ENCODE results near the gene TRIM25. TPM values are rescaled to one million over a fixed set of nuclear protein-coding genes. Genes with fewer than 3 reads are reported as not detected.

TRIM25 gene
- total and polyA plus RNA-seq, 5 experiments from 2014 or later = 5.1 to 63.9 (median 5.4) TPM

GRCh38 chr17:56890390-56890789 is 23.5 kb downstream of the TRIM25 start:
- peaks cover 0 to 21% (median 14%) of the 10 kb centered on the region in 9 donors for H3K9me3 Mint-ChIP-seq
- no peaks in the 10 kb centered on the region for H3K27me3 Mint-ChIP-seq
- POLR2A ChIA-PET = no interaction called here
- no peak overlapping the region for H3K4me3 Mint-ChIP-seq
- peaks cover 0 to 8% (median 7%) of the 10 kb centered on the region in 4 donors for H3K4me1 Mint-ChIP-seq
- no peak for DNase-seq
- H3K27ac Mint-ChIP-seq = peak overlapping the region in 2 of 10 donors; percentile 13 to 68
- ATAC-seq = no peak
- H3K36me3 Mint-ChIP-seq = peaks cover 30 to 64% (median 57%) of the 10 kb centered on the region in 3 donors

- POLR2A ChIA-PET = interaction anchor here (0.5 to 0.6 kb wide), 2 partner anchors 17 to 53 kb away, joined by 3 read pairs; no protein-coding TSS in a partner anchor
- DNase-seq (no peak), ATAC-seq (no peak)
- peaks cover 0 to 21% (median 14%) of the 10 kb centered on the region in 9 donors for H3K9me3 Mint-ChIP-seq
- H3K27me3 Mint-ChIP-seq = no peaks in the 10 kb centered on the region
- H3K4me3 Mint-ChIP-seq = no peak overlapping the region
- peaks cover 0 to 7% (median 7%) of the 10 kb centered on the region in 4 donors for H3K4me1 Mint-ChIP-seq
- H3K27ac Mint-ChIP-seq = no peak overlapping the region
- H3K36me3 Mint-ChIP-seq = peaks cover 27 to 45% (median 39%) of the 10 kb centered on the region in 3 donors
Observed at GRCh38 chr17:56887552-56888467, 26.0 kb downstream of the TRIM25 start.

GRCh38 chr17:56887105-56887504 is 26.7 kb downstream of the TRIM25 start:
- ATAC-seq = no peak
- peaks cover 0 to 2% (median under 1%) of the 10 kb centered on the region in 4 donors for H3K4me1 Mint-ChIP-seq

GRCh38 chr17:56886288-56886731 is 27.5 kb downstream of the TRIM25 start:
- DNase-seq (no peak), ATAC-seq (no peak)
- peaks cover 25 to 39% (median 26%) of the 10 kb centered on the region in 3 donors for H3K36me3 Mint-ChIP-seq
- peaks cover 0 to 1% (median 0%) of the 10 kb centered on the region in 4 donors for H3K4me1 Mint-ChIP-seq
- POLR2A ChIA-PET = no interaction called here
- H3K9me3 Mint-ChIP-seq = peaks cover 0 to 21% (median 14%) of the 10 kb centered on the region in 9 donors
- peak overlapping the region in 3 of 10 donors; percentile 22 to 37 (median 27) for H3K27ac Mint-ChIP-seq
- H3K4me3 Mint-ChIP-seq = no peak overlapping the region
- no peaks in the 10 kb centered on the region for H3K27me3 Mint-ChIP-seq

More at GRCh38 chr17:56887105-56887504, 26.7 kb downstream of the TRIM25 start:
- no peak overlapping the region for H3K4me3 Mint-ChIP-seq
- DNase-seq = no peak
- peaks cover 0 to 21% (median 14%) of the 10 kb centered on the region in 9 donors for H3K9me3 Mint-ChIP-seq
- peaks cover 25 to 43% (median 32%) of the 10 kb centered on the region in 3 donors for H3K36me3 Mint-ChIP-seq
- no peaks in the 10 kb centered on the region for H3K27me3 Mint-ChIP-seq
- POLR2A ChIA-PET = no interaction called here
- H3K27ac Mint-ChIP-seq = no peak overlapping the region

- Mint-ChIP-seq H3K36me3 (peaks cover 18 to 30% (median 25%) of the 10 kb centered on the region in 3 donors), H3K9me3 (peaks cover 0 to 21% (median 14%) of the 10 kb centered on the region in 9 donors), H3K27me3 (no peaks in the 10 kb centered on the region), H3K4me1 (peaks cover 0 to 1% (median under 1%) of the 10 kb centered on the region in 4 donors), H3K4me3 (no peak overlapping the region), H3K27ac (peak overlapping the region in 1 of 10 donors; percentile 17)
- ATAC-seq (no peak), DNase-seq (no peak)
- POLR2A ChIA-PET = no interaction called here
Observed at GRCh38 chr17:56885312-56885657, 28.6 kb downstream of the TRIM25 start.

GRCh38 chr17:56884483-56885311 is 29.2 kb downstream of the TRIM25 start:
- Mint-ChIP-seq H3K36me3 (peaks cover 16 to 28% (median 25%) of the 10 kb centered on the region in 3 donors), H3K27me3 (no peaks in the 10 kb centered on the region), H3K27ac (peak overlapping the region in 2 of 10 donors; percentile 46 to 51), H3K4me1 (peaks cover 0 to 5% (median under 1%) of the 10 kb centered on the region in 4 donors), H3K9me3 (peaks cover 0 to 21% (median 14%) of the 10 kb centered on the region in 9 donors), H3K4me3 (no peak overlapping the region)
- ATAC-seq = no peak
- no peak for DNase-seq
- POLR2A ChIA-PET = no interaction called here

GRCh38 chr17:56883616-56884015 is 30.2 kb downstream of the TRIM25 start:
- H3K27me3 Mint-ChIP-seq = no peaks in the 10 kb centered on the region
- peaks cover 0 to 5% (median under 1%) of the 10 kb centered on the region in 4 donors for H3K4me1 Mint-ChIP-seq
- H3K4me3 Mint-ChIP-seq = no peak overlapping the region
- POLR2A ChIA-PET = no interaction called here
- peak overlapping the region in 1 of 10 donors; percentile 51 for H3K27ac Mint-ChIP-seq
- H3K36me3 Mint-ChIP-seq = peaks cover 13 to 19% (median 15%) of the 10 kb centered on the region in 3 donors
- peaks cover 0 to 16% (median 12%) of the 10 kb centered on the region in 9 donors for H3K9me3 Mint-ChIP-seq
- no peak for DNase-seq
- ATAC-seq = no peak

- Mint-ChIP-seq H3K36me3 (peaks cover 0 to 2% (median 2%) of the 10 kb centered on the region in 3 donors), H3K27me3 (peaks cover 0 to 5% (median 0%) of the 10 kb centered on the region in 5 donors), H3K27ac (no peak overlapping the region), H3K4me3 (no peak overlapping the region), H3K9me3 (no peaks in the 10 kb centered on the region), H3K4me1 (peaks cover 0 to 7% (median 5%) of the 10 kb centered on the region in 4 donors)
- ATAC-seq = no peak
- DNase-seq = no peak
- POLR2A ChIA-PET = no interaction called here
Observed at GRCh38 chr17:56881685-56882295, 32.1 kb downstream of the TRIM25 start.

GRCh38 chr17:56880571-56880970 is 33.3 kb downstream of the TRIM25 start:
- Mint-ChIP-seq H3K9me3 (no peaks in the 10 kb centered on the region), H3K27me3 (peaks cover 0 to 7% (median 3%) of the 10 kb centered on the region in 5 donors), H3K36me3 (no peaks in the 10 kb centered on the region), H3K4me1 (peaks cover 0 to 7% (median 5%) of the 10 kb centered on the region in 4 donors), H3K27ac (no peak overlapping the region), H3K4me3 (no peak overlapping the region)
- DNase-seq (no peak), ATAC-seq (no peak)
- POLR2A ChIA-PET = no interaction called here

GRCh38 chr17:56880133-56880532 is 33.7 kb downstream of the TRIM25 start:
- Mint-ChIP-seq H3K27ac (no peak overlapping the region), H3K4me3 (no peak overlapping the region), H3K9me3 (no peaks in the 10 kb centered on the region), H3K27me3 (peaks cover 0 to 7% (median 3%) of the 10 kb centered on the region in 5 donors), H3K36me3 (no peaks in the 10 kb centered on the region), H3K4me1 (peaks cover 0 to 7% (median 5%) of the 10 kb centered on the region in 4 donors)
- POLR2A ChIA-PET = no interaction called here
- DNase-seq (no peak), ATAC-seq (no peak)

- Mint-ChIP-seq H3K4me3 (no peak overlapping the region), H3K36me3 (no peaks in the 10 kb centered on the region), H3K4me1 (peaks cover 0 to 7% (median 5%) of the 10 kb centered on the region in 4 donors), H3K27me3 (peaks cover 0 to 12% (median 8%) of the 10 kb centered on the region in 5 donors), H3K27ac (no peak overlapping the region), H3K9me3 (no peaks in the 10 kb centered on the region)
- no peak for DNase-seq
- no peak for ATAC-seq
- POLR2A ChIA-PET = no interaction called here
Observed at GRCh38 chr17:56879280-56879679, 34.6 kb downstream of the TRIM25 start.

GRCh38 chr17:56876766-56877179 is 37.1 kb downstream of the TRIM25 start:
- POLR2A ChIA-PET = no interaction called here

More at GRCh38 chr17:56876766-56877179, 37.1 kb downstream of the TRIM25 start:
- DNase-seq (no peak), ATAC-seq (no peak)
- Mint-ChIP-seq H3K36me3 (no peaks in the 10 kb centered on the region), H3K27ac (no peak overlapping the region), H3K27me3 (peaks cover 0 to 22% (median 9%) of the 10 kb centered on the region in 5 donors), H3K4me3 (no peak overlapping the region), H3K4me1 (peaks cover 0 to 7% (median 5%) of the 10 kb centered on the region in 4 donors), H3K9me3 (no peaks in the 10 kb centered on the region)
